GM18520 (cell line): Measurements from ENCODE around the gene JPT1.
A peak's percentile ranks its signal among the peaks of the same experiment; 100 is the strongest.
"Not testable (repeated sequence)": the region's sequence is repeated elsewhere in the genome, so short reads cannot be mapped to it uniquely, and the experiment has no call there.

Source experiments
- ATAC-seq: cut with Tn5 transposase; IDR thresholded peaks from one replicate; pipeline ENCODE4 v1.9.1; 2021; ENCODE audit not compliant: unreplicated experiment

The JPT1 gene

DNA sequence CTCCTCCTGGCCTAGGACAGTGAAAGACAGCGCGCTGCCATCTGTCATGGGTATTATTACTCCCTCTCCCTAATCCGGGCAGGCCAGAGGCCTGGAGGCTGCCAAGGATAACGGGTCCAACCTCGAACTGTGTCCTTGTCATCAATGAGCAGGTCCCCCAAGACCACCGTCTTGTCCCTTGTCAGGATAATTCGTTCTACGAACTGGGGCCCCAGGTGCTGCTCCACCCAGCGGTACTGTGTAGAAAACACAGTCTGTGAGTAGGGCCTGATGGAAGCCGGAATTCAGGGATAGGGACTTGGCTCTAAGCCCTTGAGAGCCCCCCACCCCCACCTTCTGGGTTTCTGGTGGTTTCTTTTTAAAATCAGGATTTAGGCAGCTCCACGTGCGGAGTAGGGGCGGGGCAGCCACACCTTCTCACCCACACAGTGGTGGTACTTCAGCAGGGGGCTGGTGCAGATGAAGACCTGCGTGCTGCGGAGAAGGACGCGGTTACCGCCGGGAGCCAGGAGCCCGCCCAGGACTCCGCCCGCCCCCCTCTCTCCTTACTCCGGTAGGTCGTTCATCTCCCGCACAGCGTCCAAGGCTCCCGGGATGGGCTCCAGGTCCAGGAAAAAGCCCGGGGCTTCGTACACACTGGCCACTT, 23.6 kb downstream of the JPT1 start:
- ATAC-seq, result no peak

GRCh38 chr17:75130059-75130631, 24.2 kb downstream of the JPT1 start:
- ATAC-seq, result no peak

DNA sequence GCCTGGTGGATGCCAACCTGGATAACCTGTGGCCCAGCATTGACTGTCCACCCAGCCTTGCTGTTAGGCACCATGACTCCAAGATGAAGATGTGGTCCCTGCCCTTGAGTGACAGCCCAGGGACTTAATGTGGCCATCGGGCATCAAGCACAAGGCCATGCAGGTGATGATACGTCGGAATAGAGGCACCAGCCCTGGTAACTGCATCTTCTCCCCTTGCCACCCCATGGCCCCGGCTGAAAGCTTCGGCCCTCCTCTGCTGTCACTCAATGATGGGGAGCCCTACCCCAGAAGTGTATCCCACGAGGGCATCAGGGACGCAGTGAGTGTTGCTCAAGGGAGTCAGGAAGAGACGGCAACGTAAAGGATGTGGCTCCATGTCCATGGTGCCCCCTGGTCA, 24.7 kb downstream of the JPT1 start:
- no peak for ATAC-seq

- ATAC-seq, result no peak
Measured at GRCh38 chr17:75128694-75129505, 25.4 kb downstream of the JPT1 start.

GRCh38 chr17:75127936-75128335, 26.4 kb downstream of the JPT1 start:
- ATAC-seq, result not testable (repeated sequence)

GRCh38 chr17:75126954-75127353, 27.4 kb downstream of the JPT1 start:
- no peak for ATAC-seq

DNA sequence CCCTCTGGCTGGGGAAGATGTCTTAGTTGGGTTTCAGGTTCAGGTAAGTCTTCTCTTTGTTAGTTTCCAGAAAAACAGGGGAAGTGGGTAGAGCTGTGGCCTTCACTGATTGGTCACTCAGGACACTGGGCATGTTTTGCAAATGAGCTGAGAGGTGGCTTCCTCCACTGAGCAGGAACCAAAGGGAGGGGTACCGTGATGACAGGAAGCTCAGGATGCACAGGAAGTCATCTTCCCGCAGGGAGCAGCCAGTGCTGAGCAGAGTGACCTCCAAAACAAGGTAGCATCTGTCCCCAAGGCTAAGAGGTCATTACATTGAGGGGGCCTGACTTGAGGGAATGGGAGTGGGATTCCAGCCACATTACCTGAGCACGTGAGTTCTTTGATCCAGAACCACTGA, 28.3 kb downstream of the JPT1 start:
- ATAC-seq, result no peak

DNA sequence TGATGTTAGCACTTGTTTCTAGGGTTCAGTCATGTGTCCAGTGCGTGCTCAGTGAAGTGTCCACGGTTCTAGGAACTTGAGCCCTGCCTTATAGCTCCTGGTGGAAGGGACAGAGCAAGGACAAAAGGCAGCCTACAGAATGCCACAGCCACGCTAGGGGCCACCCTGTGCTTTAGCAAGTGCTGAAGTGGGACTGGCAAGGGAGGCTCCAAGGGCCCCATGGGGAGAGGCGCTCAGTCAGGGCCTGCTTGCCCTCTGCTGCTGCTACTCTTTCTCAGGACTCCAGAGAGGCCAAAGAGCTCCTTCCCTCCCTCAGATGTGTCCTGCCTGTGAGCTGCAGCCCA, 29.5 kb downstream of the JPT1 start:
- ATAC-seq, result no peak

DNA sequence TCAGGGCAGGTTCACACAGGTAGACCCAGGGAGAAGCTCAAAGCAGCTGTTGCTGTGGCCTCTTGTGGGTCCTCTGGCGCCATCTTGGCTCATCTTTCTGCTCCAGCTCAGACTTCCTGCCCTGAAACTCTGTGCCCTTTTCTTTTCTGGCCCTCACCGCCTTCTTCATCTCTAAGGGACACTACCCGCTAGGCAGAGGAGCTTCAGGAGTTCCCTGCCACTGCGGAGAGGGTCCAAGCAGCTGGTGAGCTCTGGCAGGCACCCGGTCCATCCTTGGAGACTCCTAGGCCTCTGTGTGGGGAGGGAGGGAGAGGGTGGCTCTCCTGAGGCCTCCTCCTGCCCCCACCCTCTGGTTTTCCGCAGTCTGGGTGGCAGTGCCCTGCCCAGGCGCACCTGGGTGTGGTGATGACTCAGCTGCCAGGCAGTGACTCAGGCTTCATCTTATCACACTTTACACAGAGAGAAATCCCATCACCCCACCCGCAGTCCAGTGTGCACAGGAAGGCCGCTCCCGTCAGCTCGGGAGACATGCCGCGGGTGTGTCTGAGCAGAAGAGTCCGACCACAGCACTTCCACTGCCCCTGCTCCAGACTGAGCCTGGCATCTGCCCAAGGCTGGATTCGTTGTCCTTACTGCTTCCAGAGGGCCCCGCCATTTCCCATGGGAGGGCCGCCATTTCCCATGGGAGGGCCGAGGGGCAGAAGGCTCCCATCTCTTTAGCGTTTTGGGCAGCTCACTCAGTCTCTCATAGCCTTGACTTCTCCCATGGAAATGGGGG, 30.1 kb downstream of the JPT1 start:
- ATAC-seq, result no peak

- ATAC-seq, result no peak
Measured at GRCh38 chr17:75118307-75118706, 36.0 kb downstream of the JPT1 start.

- no peak for ATAC-seq
Measured at GRCh38 chr17:75116737-75117136, 37.6 kb downstream of the JPT1 start.

GRCh38 chr17:75115555-75115954, 38.8 kb downstream of the JPT1 start:
- ATAC-seq, result no peak

DNA sequence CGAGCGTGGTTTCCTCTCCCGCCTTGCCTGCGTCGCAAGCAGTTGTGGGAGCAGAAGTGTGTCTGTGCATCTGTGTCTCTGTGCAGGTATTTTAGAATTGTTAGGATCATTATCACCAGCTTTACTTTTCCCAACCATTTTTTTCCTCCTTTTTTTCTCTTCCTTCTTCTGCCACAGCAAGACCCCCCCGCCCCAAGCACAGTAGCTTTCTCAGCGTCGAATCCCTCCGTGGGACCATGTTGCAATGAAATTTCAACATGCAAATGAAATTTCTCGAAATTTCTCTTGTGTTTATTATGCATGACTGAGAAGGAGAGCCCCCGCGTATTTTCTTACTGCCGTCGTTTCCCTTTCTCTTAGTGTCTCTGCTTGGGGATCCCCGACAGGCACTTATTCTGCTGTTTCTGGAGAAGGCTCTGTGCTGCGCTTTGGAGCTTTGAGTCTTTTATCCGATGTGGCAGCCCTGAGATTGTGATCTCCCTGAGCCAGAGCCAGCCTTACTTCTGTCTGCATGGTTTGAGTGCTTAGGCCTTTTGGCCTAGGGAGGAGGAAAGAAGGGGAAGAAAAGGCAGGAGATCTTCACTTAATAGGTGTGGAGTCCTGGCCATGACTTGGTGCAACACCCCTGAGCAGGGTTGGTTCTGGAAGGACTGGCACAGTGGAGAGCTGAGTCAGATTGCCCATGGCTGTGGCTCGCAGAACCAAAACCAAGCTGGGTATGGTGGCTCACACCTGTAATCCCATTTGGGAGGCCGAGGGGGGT, 39.6 kb downstream of the JPT1 start:
- no peak for ATAC-seq

DNA sequence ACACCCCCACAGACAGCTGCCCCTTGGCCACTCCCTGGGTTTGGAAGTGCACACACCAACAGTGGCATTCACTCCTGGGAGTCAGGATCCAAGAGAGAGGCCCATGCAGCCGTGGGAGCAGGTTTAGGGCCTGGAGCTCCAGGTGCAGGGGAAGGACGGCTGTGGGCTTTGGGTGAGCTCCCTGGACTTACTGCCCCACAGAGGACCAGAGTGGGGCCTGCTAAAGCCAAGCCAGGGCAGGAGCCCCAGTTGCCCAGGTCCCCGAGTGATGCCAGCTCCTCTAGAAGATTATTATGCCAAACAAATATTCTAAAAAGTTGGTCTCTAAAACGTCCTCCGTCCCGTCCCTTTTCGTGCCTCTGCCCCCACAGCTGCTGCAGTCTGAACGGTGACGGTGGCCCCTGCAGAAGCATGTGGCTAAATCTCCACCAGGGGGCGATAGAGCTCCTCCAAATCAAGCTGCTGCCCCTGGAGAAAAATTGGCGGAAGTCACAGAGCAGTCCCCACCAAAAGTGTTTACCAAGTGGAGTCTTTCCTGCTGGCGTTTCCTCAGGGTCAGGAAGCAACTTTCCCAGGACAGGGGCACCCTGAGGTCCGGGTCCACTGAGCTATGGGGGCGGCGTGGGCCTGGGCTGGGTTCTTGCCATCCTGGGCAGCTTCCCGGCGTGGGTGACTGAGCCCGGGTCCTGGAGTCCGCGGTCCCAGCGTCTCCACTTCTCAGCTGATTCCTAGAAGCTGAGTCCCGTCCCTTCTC, 40.3 kb downstream of the JPT1 start:
- ATAC-seq, result no peak

- no peak for ATAC-seq
Measured at GRCh38 chr17:75111777-75112335, 42.5 kb downstream of the JPT1 start.

- ATAC-seq, result no peak
Measured at GRCh38 chr17:75110234-75110937, 43.9 kb downstream of the JPT1 start.

GRCh38 chr17:75109407-75110233, 44.7 kb downstream of the JPT1 start, which contains the start of gene ARMC7:
TSS of gene ARMC7 (plus strand) at chr17:75109969. CDS start at chr17:75110289, 320 bp downstream.
- ATAC-seq, result peak; percentile 39

GRCh38 chr17:75109046-75109406, 45.3 kb downstream of the JPT1 start:
- no peak for ATAC-seq
